Measurements from ENCODE around the gene TACC2.

DNA sequence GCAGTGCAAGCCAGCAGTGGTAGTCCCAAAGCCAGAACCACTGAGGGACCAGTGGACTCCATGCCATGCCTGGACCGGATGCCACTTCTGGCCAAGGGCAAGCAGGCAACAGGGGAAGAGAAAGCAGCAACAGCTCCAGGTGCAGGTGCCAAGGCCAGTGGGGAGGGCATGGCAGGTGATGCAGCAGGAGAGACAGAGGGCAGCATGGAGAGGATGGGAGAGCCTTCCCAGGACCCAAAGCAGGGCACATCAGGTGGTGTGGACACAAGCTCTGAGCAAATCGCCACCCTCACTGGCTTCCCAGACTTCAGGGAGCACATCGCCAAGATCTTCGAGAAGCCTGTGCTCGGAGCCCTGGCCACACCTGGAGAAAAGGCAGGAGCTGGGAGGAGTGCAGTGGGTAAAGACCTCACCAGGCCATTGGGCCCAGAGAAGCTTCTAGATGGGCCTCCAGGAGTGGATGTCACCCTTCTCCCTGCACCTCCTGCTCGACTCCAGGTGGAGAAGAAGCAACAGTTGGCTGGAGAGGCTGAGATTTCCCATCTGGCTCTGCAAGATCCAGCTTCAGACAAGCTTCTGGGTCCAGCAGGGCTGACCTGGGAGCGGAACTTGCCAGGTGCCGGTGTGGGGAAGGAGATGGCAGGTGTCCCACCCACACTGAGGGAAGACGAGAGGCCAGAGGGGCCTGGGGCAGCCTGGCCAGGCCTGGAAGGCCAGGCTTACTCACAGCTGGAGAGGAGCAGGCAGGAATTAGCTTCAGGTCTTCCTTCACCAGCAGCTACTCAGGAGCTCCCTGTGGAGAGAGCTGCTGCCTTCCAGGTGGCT is 97.7 kb downstream of the TACC2 start:
- TF ChIP-seq, protein P1, sequence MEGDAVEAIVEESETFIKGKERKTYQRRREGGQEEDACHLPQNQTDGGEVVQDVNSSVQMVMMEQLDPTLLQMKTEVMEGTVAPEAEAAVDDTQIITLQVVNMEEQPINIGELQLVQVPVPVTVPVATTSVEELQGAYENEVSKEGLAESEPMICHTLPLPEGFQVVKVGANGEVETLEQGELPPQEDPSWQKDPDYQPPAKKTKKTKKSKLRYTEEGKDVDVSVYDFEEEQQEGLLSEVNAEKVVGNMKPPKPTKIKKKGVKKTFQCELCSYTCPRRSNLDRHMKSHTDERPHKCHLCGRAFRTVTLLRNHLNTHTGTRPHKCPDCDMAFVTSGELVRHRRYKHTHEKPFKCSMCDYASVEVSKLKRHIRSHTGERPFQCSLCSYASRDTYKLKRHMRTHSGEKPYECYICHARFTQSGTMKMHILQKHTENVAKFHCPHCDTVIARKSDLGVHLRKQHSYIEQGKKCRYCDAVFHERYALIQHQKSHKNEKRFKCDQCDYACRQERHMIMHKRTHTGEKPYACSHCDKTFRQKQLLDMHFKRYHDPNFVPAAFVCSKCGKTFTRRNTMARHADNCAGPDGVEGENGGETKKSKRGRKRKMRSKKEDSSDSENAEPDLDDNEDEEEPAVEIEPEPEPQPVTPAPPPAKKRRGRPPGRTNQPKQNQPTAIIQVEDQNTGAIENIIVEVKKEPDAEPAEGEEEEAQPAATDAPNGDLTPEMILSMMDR (IDR thresholded peaks at IDR 0.05), result no peak
- TF ChIP-seq POLR2A (IDR thresholded peaks at IDR 0.05) (no peak), POLR2AphosphoS5 (IDR thresholded peaks at IDR 0.05) (no peak), EP300 (IDR thresholded peaks at IDR 0.05) (no peak)

Measured in suprapubic skin (tissue), 4 donors.